Esophagus (tissue), 2 donors: ENCODE measurements around the gene BRD7. TPM values are rescaled to one million over a fixed set of nuclear protein-coding genes. Genes with fewer than 3 reads are reported as not detected.
A peak's percentile ranks its signal among the peaks of the same experiment; 100 is the strongest.

Experiments used
- H3K27ac ChIP-seq, 2 donors: one replicate each; pipeline ENCODE4 v1.5.1; 2013; ENCODE audit warnings: low read depth in 2 of 2, mild to moderate bottlenecking in 2 of 2, inconsistent platforms in 1 of 2, low read length in 1 of 2, moderate library complexity in 1 of 2
- H3K27me3 ChIP-seq, 2 donors: one replicate each; pipeline ENCODE4 v1.6.1; 2013; ENCODE audit warnings: low read length in 2 of 2, control low read depth in 1 of 2, mild to moderate bottlenecking in 1 of 2; ENCODE audit not compliant: insufficient read depth in 2 of 2, control insufficient read depth in 1 of 2
- H3K36me3 ChIP-seq, 2 donors: one replicate each; pipeline ENCODE4 v1.6.1; 2013; ENCODE audit warnings: low read length in 1 of 2; ENCODE audit not compliant: control insufficient read depth in 2 of 2, insufficient read depth in 2 of 2
- H3K4me1 ChIP-seq, 2 donors: one replicate each; pipeline ENCODE4 v1.6.1; 2013; ENCODE audit warnings: low read length in 1 of 2; ENCODE audit not compliant: control insufficient read depth in 2 of 2, insufficient read depth in 2 of 2
- H3K4me3 ChIP-seq, 2 donors: one replicate each; pipeline ENCODE4 v1.5.1; 2013; ENCODE audit warnings: low read length in 2 of 2, mild to moderate bottlenecking in 2 of 2, low read depth in 1 of 2, moderate library complexity in 1 of 2
- H3K9me3 ChIP-seq, 2 donors: one replicate each; pipeline ENCODE4 v1.6.1; 2013; ENCODE audit warnings: mild to moderate bottlenecking in 2 of 2, low read depth in 1 of 2, low read length in 1 of 2, moderate library complexity in 1 of 2; ENCODE audit not compliant: control insufficient read depth in 2 of 2, insufficient read depth in 1 of 2
- WGBS, 2 donors: extraction: QIAGEN DNeasy Blood & Tissue Kit; methylation state at CpG; one replicate each; pipeline ENCODE4 v1.1.7; 2013; 5-methylcytosine and 5-hydroxymethylcytosine counted together
- polyA plus RNA-seq, 2 donors: library from polyadenylated mRNA; stranded (reverse); fragments of 200-250 nt; gene quantifications; one replicate each; pipeline ENCODE4 v1.2.3, GENCODE V29; 2013
- donor health status: healthy with polysubstance abuse.
- donor health status: Bipolar disorder and iron deficiency.

Gene BRD7
- polyA plus RNA-seq, 2 donors: 42.1 to 45.0 TPM

GRCh38 chr16:50288026-50288425 is 80.8 kb downstream of the BRD7 start:
- WGBS, 2 donors: 88 to 94% methylated on average over 17 of the region's 17 CpGs

GRCh38 chr16:50286681-50287080 is 82.1 kb downstream of the BRD7 start:
- H3K4me1 ChIP-seq: peaks cover 0 to 17% of the 10 kb centered on the region in 2 donors
- H3K36me3 ChIP-seq: peaks cover 0 to 10% of the 10 kb centered on the region in 2 donors
- no peak overlapping the region for H3K4me3 ChIP-seq
- H3K9me3 ChIP-seq: no peaks in the 10 kb centered on the region
- H3K27me3 ChIP-seq: no peaks in the 10 kb centered on the region
- 94 to 100% methylated on average over 3 of the region's 3 CpGs for WGBS, 2 donors
- no peak overlapping the region for H3K27ac ChIP-seq

More at GRCh38 chr16:50288026-50288425, 80.8 kb downstream of the BRD7 start:
- no peaks in the 10 kb centered on the region for H3K9me3 ChIP-seq
- peaks cover 0 to 12% of the 10 kb centered on the region in 2 donors for H3K4me1 ChIP-seq
- H3K27me3 ChIP-seq: no peaks in the 10 kb centered on the region
- H3K36me3 ChIP-seq: peaks cover 4 to 16% of the 10 kb centered on the region in 2 donors
- H3K4me3 ChIP-seq: no peak overlapping the region
- H3K27ac ChIP-seq: no peak overlapping the region

GRCh38 chr16:50285406-50286003 is 83.3 kb downstream of the BRD7 start:
- H3K36me3 ChIP-seq: peaks cover 0 to 9% of the 10 kb centered on the region in 2 donors
- no peak overlapping the region for H3K4me3 ChIP-seq
- no peaks in the 10 kb centered on the region for H3K9me3 ChIP-seq
- H3K27me3 ChIP-seq: no peaks in the 10 kb centered on the region
- peaks cover 0 to 24% of the 10 kb centered on the region in 2 donors for H3K4me1 ChIP-seq
- WGBS, 2 donors: 64 to 91% methylated on average over 4 to 5 of the region's 5 CpGs
- H3K27ac ChIP-seq: no peak overlapping the region

DNA sequence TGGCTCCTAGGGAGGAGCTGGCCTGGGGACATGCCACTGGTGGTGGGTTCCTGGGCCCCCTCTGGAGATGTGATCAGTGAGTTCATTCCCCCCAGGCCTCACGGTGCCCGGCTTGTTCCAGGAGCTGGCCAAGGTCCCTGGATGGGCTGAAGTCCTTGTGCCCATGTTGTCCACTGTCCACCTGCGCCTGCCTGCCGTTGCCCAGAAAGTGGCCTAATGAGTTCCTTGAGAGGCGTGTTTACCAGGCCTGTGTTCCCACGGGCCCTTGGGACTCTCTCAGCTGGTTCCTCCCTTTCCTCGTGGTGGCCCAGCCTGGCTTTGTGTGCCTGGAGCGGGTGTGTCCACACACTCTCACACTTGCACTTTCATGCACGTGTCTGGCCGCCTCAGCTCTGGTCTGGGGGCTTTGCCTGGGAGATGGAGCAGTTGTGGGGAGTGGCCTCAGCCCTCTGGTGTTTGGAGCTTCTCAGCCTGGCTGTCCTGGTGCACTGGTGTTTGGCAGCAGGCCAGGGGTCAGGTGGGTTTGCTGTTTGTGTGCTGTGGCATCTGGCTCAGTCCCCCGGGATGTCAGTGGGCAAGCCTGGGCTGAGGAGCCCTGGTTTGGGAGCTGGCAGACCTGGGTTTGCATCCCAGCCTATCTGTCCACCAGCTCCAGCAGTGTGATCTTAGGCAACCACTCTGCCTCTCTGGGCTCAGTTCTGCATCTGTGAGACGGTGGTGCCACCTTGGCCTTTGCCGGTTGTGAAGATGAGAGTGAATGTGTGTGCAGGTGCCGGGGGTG is 84.5 kb downstream of the BRD7 start:
- whole genome bisulfite sequencing, 2 donors: 54 to 58% methylated on average over 14 of the region's 14 CpGs
- no peak overlapping the region for H3K4me3 ChIP-seq
- peaks cover 0 to 24% of the 10 kb centered on the region in 2 donors for H3K4me1 ChIP-seq
- no peak overlapping the region for H3K27ac ChIP-seq
- H3K36me3 ChIP-seq: peaks cover 0 to 2% of the 10 kb centered on the region in 2 donors
- H3K9me3 ChIP-seq: no peaks in the 10 kb centered on the region
- H3K27me3 ChIP-seq: no peaks in the 10 kb centered on the region

DNA sequence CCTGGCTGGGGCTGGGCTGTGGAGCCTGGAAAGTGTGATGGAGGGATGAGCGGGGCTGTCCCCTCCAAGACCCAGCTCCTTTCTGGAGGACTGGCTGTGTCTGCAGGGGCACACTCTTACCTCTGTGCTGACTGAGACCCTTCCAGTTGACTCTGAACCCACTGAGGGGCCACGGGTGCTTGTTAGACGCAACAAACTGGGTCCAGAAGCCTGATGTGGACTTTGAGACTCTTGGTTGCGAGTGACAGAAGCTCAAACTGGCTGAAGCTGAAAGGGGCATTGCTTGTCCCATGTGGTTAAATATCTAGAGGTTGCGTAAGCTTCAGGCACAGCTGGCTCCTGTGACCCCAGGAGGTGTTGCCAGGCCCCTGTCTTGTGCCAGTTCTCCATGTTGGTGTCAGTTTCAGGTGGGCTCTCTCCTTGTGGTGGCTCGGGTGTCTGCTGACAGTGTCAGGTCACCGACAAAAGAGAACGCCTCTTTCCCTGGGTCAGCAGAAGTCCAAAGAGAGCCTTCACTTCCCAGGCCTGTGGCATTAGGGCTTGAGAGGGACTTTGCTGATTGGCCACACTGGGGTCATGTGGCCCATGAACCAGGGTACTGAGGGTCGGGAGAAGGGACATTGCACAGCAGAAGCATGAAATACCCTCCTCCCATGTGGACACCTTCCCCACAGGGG is 85.7 kb downstream of the BRD7 start:
- peaks cover 0 to 2% of the 10 kb centered on the region in 2 donors for H3K36me3 ChIP-seq
- H3K9me3 ChIP-seq: no peaks in the 10 kb centered on the region
- H3K27ac ChIP-seq: peak overlapping the region; percentile 20 to 37
- H3K4me3 ChIP-seq: no peak overlapping the region
- WGBS, 2 donors: 82 to 85% methylated on average over 9 of the region's 9 CpGs
- no peaks in the 10 kb centered on the region for H3K27me3 ChIP-seq
- peaks cover 0 to 24% of the 10 kb centered on the region in 2 donors for H3K4me1 ChIP-seq

DNA sequence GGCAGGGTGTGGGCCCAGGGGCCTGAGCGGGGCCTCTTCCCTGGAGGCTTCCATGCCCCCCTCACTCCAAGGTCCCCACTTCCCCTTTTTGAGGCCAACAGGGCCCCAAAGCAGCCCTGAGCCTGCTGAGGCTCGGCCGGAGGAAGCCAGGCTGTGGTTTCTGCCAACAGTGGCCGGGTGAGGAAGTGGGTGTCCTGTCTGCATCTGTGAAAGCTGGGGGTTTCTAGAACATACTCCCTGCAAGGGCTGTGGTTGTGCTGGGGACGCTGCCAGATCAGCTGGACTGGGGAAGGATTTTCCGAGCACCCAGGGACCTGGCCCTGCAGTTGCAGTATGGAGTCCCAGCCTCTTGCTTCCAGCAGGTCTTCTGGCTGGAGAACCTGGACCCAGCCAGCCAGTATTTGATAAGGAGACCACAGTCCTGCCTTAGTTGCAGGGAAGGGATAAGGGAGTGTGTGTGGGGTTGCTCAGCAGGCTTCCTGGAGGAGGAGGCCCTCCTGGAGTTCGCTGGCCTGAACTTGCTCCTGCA is 86.7 kb downstream of the BRD7 start:
- peak overlapping the region; percentile 50 to 64 for H3K27ac ChIP-seq
- no peak overlapping the region for H3K4me3 ChIP-seq
- H3K36me3 ChIP-seq: no peaks in the 10 kb centered on the region
- no peaks in the 10 kb centered on the region for H3K9me3 ChIP-seq
- no peaks in the 10 kb centered on the region for H3K27me3 ChIP-seq
- 67 to 68% methylated on average over 7 of the region's 7 CpGs for WGBS, 2 donors
- H3K4me1 ChIP-seq: peaks cover 0 to 24% of the 10 kb centered on the region in 2 donors

- no peaks in the 10 kb centered on the region for H3K27me3 ChIP-seq
- 73 to 74% methylated on average over 21 of the region's 21 CpGs for WGBS, 2 donors
- H3K4me3 ChIP-seq: no peak overlapping the region
- peaks cover 0 to 24% of the 10 kb centered on the region in 2 donors for H3K4me1 ChIP-seq
- H3K9me3 ChIP-seq: no peaks in the 10 kb centered on the region
- peak overlapping the region; percentile 50 to 64 for H3K27ac ChIP-seq
- H3K36me3 ChIP-seq: no peaks in the 10 kb centered on the region
These were observed 87.3 kb downstream of the BRD7 start for GRCh38 chr16:50281391-50282009.

DNA sequence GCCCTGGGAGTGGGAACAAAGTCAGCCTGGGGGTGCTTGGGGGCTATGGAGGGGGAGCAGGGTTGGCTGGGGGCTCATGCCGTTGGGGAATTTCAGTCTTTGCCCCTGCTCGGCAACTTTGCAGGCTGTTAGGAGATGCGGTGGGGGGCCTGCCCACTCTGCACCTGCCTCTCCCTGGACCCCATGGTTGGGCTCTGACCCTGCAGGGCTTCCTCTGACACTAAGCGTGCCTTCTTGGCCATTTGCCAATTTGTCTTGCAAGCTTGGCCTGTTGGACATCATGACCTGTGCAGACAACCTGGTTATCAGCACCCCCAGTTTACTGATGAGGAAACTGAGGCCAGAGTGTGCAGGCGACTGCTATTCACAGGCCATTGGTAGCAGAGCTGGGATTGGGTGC is 87.9 kb downstream of the BRD7 start:
- Histone ChIP-seq H3K36me3 (no peaks in the 10 kb centered on the region), H3K27ac (no peak overlapping the region), H3K9me3 (no peaks in the 10 kb centered on the region), H3K4me1 (peaks cover 0 to 27% of the 10 kb centered on the region in 2 donors), H3K4me3 (no peak overlapping the region), H3K27me3 (no peaks in the 10 kb centered on the region)
- 87 to 90% methylated on average over 5 of the region's 5 CpGs for WGBS, 2 donors

DNA sequence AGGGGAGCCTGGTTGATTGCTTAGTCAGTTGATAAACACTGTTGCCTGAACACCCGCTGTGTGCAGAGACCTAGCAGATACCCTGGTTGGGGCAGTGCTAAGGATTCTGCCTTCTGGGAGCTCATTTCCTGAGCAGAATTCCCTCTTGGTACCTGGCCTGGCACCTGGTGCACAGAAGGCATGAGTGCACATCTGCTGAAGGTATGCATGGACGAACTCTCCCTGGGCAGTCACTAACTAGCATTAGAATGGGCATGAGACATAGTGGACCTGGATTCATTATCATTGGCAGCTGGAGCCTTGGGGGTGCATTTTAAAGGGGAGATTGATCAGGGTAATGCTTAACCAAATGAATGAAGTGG is 89.3 kb downstream of the BRD7 start:
- Histone ChIP-seq H3K27ac (no peak overlapping the region), H3K4me1 (peaks cover 0 to 21% of the 10 kb centered on the region in 2 donors), H3K36me3 (no peaks in the 10 kb centered on the region), H3K9me3 (no peaks in the 10 kb centered on the region), H3K27me3 (no peaks in the 10 kb centered on the region), H3K4me3 (no peak overlapping the region)
- 75 to 86% methylated on average over 2 of the region's 2 CpGs for WGBS, 2 donors
